Measurements from ENCODE around the gene PSME2. TPM values are rescaled to one million over a fixed set of nuclear protein-coding genes. Genes with fewer than 3 reads are reported as not detected.
A peak's percentile ranks its signal among the peaks of the same experiment; 100 is the strongest.

PSME2 gene
- total and polyA plus RNA-seq, 2 of the 13 experiments (the other 11 are each of a cell fraction or from before 2014, with no cell fraction given) = 332 to 716 TPM

DNA sequence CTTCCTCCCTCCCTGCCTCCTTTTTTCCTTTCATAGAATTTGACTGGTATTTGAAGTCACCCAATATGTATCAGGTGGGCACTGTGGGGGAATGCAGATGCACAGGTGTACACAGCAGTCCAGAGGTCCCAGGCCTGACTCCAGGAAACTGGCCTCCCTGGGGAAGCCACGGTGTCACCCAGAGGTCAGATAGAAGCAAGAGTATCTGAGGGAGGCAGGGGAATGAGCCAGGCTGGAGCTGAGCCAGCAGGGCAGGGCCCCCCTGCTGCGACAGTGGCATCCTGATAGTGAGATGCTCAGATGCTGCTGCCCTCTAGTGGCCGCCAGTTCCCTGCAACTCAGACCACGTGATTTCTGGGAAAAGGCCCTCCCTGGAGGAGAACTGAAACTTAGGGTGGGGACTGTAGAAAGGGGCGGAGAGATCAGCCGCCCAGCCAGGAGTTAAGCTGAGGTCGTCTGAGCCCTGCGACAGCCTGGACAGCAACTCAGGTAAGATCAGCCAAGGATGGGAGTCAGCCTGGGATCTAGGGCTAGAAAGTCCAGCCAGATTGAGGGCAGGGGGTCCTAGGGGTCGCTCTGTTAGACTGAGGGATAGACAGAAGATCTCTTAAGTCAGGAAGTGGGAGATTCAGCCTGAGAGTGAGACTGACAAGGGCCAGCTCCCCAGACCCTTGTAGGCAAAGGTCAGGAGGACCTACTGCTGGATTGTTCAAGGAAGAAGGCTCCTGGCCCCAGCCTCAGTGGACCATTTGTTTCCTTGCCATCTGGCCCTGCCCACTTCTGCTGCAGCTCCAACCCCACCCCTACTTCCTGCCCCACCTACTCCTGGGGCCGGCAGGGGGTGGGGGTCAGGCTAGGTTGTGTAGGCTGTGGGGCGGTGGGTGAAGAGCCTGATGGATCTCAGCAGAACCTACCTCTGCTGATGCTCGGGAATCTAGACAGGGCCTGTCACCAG is 14.7 kb upstream of the PSME2 start, which contains the start of gene IRF9 (continued):
- TF ChIP-seq SP140L (CRISPR knock-in tag; IDR thresholded peaks at IDR 0.05; ENCODE audit: borderline replicate concordance) (0 out of 2 replicates have a peak, but pooled peaks have one; percentile 97), HNF1B (CRISPR knock-in tag; IDR thresholded peaks at IDR 0.05) (peak; percentile 99), ARNT2 (CRISPR knock-in tag; IDR thresholded peaks at IDR 0.05; ENCODE audit: low read depth) (peak; percentile 90), MTA1 (CRISPR knock-in tag; IDR thresholded peaks at IDR 0.05; ENCODE audit: borderline replicate concordance) (peak; percentile 47; the same call in 1 of the 2 replicates), TFDP1 (CRISPR knock-in tag; IDR thresholded peaks at IDR 0.05; ENCODE audit: borderline replicate concordance) (peak; percentile 85; the same call in 1 of the 2 replicates), NFKB2 (CRISPR knock-in tag; IDR thresholded peaks at IDR 0.05; ENCODE audit: borderline replicate concordance) (peak; percentile 97), MED13 (CRISPR knock-in tag; IDR thresholded peaks at IDR 0.05) (peak; percentile 74; the same call in 1 of the 2 replicates), FOXJ3 (CRISPR knock-in tag; IDR thresholded peaks at IDR 0.05; ENCODE audit: borderline replicate concordance) (peak; percentile 73; the same call in 1 of the 2 replicates), NR1H2 (CRISPR knock-in tag; IDR thresholded peaks at IDR 0.05; ENCODE audit: borderline replicate concordance, low read depth) (peak; percentile 62; the same call in 1 of the 2 replicates), RORA (CRISPR knock-in tag; IDR thresholded peaks at IDR 0.05) (no peak), PCBP1 (IDR thresholded peaks at IDR 0.05; ENCODE audit: borderline replicate concordance, low read depth, low read length) (peak; percentile 84; the same call in 1 of the 2 replicates), ZNF24 (IDR thresholded peaks at IDR 0.05) (peak; percentile 54; the same call in 1 of the 2 replicates), RNF2 (conservative IDR thresholded peaks at IDR 0.05; ENCODE audit: low read depth) (peak; percentile 76), ZNF879 (CRISPR knock-in tag; IDR thresholded peaks at IDR 0.05) (peak; percentile 68; the same call in 1 of the 2 replicates), CEBPB (IDR thresholded peaks at IDR 0.05; ENCODE audit: borderline replicate concordance, low read depth, low read length) (no peak; the same call in 1 of the 2 replicates), NAIF1 (CRISPR knock-in tag; IDR thresholded peaks at IDR 0.05; ENCODE audit: borderline replicate concordance) (peak; percentile 96)
- TF ChIP-seq, protein P1, sequence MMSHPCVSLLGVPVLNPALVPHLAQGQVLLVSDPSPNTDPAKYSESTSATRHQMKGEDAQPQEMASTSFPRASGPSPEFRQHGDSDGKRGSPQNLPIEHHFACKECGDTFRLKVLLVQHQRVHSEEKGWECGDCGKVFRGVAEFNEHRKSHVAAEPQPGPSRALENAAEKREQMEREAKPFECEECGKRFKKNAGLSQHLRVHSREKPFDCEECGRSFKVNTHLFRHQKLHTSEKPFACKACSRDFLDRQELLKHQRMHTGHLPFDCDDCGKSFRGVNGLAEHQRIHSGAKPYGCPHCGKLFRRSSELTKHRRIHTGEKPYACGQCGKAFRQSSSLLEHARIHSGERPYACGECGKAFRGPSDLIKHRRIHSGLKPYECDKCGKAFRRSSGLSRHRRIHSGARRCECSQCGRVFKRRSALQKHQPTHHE (CRISPR knock-in tag; IDR thresholded peaks at IDR 0.05; ENCODE audit: borderline replicate concordance) = peak; percentile 87; the same call in 1 of the 2 replicates
- TF ChIP-seq, protein P2, sequence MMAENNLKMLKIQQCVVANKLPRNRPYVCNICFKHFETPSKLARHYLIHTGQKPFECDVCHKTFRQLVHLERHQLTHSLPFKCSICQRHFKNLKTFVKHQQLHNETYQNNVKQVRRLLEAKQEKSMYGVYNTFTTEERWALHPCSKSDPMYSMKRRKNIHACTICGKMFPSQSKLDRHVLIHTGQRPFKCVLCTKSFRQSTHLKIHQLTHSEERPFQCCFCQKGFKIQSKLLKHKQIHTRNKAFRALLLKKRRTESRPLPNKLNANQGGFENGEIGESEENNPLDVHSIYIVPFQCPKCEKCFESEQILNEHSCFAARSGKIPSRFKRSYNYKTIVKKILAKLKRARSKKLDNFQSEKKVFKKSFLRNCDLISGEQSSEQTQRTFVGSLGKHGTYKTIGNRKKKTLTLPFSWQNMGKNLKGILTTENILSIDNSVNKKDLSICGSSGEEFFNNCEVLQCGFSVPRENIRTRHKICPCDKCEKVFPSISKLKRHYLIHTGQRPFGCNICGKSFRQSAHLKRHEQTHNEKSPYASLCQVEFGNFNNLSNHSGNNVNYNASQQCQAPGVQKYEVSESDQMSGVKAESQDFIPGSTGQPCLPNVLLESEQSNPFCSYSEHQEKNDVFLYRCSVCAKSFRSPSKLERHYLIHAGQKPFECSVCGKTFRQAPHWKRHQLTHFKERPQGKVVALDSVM (CRISPR knock-in tag; IDR thresholded peaks at IDR 0.05) = peak; percentile 93
- TF ChIP-seq, protein P3, sequence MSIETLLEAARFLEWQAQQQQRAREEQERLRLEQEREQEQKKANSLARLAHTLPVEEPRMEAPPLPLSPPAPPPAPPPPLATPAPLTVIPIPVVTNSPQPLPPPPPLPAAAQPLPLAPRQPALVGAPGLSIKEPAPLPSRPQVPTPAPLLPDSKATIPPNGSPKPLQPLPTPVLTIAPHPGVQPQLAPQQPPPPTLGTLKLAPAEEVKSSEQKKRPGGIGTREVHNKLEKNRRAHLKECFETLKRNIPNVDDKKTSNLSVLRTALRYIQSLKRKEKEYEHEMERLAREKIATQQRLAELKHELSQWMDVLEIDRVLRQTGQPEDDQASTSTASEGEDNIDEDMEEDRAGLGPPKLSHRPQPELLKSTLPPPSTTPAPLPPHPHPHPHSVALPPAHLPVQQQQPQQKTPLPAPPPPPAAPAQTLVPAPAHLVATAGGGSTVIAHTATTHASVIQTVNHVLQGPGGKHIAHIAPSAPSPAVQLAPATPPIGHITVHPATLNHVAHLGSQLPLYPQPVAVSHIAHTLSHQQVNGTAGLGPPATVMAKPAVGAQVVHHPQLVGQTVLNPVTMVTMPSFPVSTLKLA (IDR thresholded peaks at IDR 0.05) = peak; percentile 83
